ENCODE measurements around the gene CDC5L. TPM values are rescaled to one million over a fixed set of nuclear protein-coding genes. Genes with fewer than 3 reads are reported as not detected.

CDC5L gene
- total and polyA plus RNA-seq, 3 donors from 2014 or later: 19.7 to 20.5 (median 20.3) TPM

GRCh38 chr6:44495036-44495901, 107.8 kb downstream of the CDC5L start:
- no peak for DNase-seq
- intact Hi-C loops (cut with DNase I; ENCODE audit: low total_unique reads): no loop called here

GRCh38 chr6:44496665-44497369, 109.3 kb downstream of the CDC5L start:
- WGBS, 2 donors: 65 to 76% methylated on average over 8 to 9 of the region's 9 CpGs
- TF ChIP-seq POLR2A (IDR thresholded peaks at IDR 0.05) (no peak), CTCF (IDR thresholded peaks at IDR 0.05) (no peak)
- Histone ChIP-seq H3K9me3 (no peaks in the 10 kb centered on the region), H3K36me3 (ENCODE audit: low read depth, missing control alignments) (no peaks in the 10 kb centered on the region), H3K27me3 (no peaks in the 10 kb centered on the region), H3K4me3 (no peak overlapping the region), H3K27ac (no peak overlapping the region), H3K4me1 (no peaks in the 10 kb centered on the region)
- intact Hi-C loops (cut with DNase I; ENCODE audit: low total_unique reads): no loop called here
- no peak for DNase-seq

More at GRCh38 chr6:44495036-44495901, 107.8 kb downstream of the CDC5L start:
- Histone ChIP-seq H3K4me3 (no peak overlapping the region), H3K4me1 (no peaks in the 10 kb centered on the region), H3K36me3 (ENCODE audit: low read depth, missing control alignments) (no peaks in the 10 kb centered on the region), H3K27ac (no peak overlapping the region), H3K9me3 (no peaks in the 10 kb centered on the region), H3K27me3 (no peaks in the 10 kb centered on the region)
- WGBS, 2 donors: 85 to 87% methylated on average over 14 to 16 of the region's 16 CpGs
- TF ChIP-seq CTCF (IDR thresholded peaks at IDR 0.05) (no peak), POLR2A (IDR thresholded peaks at IDR 0.05) (no peak)

GRCh38 chr6:44497807-44498206, 110.3 kb downstream of the CDC5L start:
- Histone ChIP-seq H3K27ac (no peak overlapping the region), H3K4me1 (no peaks in the 10 kb centered on the region), H3K27me3 (no peaks in the 10 kb centered on the region), H3K4me3 (no peak overlapping the region), H3K36me3 (ENCODE audit: low read depth, missing control alignments) (no peaks in the 10 kb centered on the region), H3K9me3 (no peaks in the 10 kb centered on the region)
- DNase-seq: no peak
- intact Hi-C loops (cut with DNase I; ENCODE audit: low total_unique reads): no loop called here
- TF ChIP-seq POLR2A (IDR thresholded peaks at IDR 0.05): no peak
- WGBS, 2 donors: 89 to 94% methylated on average over 5 of the region's 5 CpGs

GRCh38 chr6:44498436-44498835, 110.9 kb downstream of the CDC5L start:
- Histone ChIP-seq H3K36me3 (ENCODE audit: low read depth, missing control alignments) (no peaks in the 10 kb centered on the region), H3K27me3 (no peaks in the 10 kb centered on the region), H3K27ac (no peak overlapping the region), H3K9me3 (no peaks in the 10 kb centered on the region), H3K4me3 (no peak overlapping the region), H3K4me1 (no peaks in the 10 kb centered on the region)
- 80 to 89% methylated on average over 3 to 5 of the region's 5 CpGs for WGBS, 2 donors
- DNase-seq: no peak
- no peak for TF ChIP-seq POLR2A (IDR thresholded peaks at IDR 0.05)
- no peak for TF ChIP-seq CTCF (IDR thresholded peaks at IDR 0.05)
- intact Hi-C loops (cut with DNase I; ENCODE audit: low total_unique reads): no loop called here

- Histone ChIP-seq H3K27ac (no peak overlapping the region), H3K27me3 (no peaks in the 10 kb centered on the region), H3K9me3 (no peaks in the 10 kb centered on the region), H3K4me1 (peaks cover 3% of the 10 kb centered on the region), H3K36me3 (ENCODE audit: low read depth, missing control alignments) (no peaks in the 10 kb centered on the region), H3K4me3 (no peak overlapping the region)
- no peak for DNase-seq
- intact Hi-C loops (cut with DNase I; ENCODE audit: low total_unique reads): no loop called here
- 85 to 89% methylated on average over 5 of the region's 5 CpGs for WGBS, 2 donors
- TF ChIP-seq CTCF (IDR thresholded peaks at IDR 0.05): no peak
- no peak for TF ChIP-seq POLR2A (IDR thresholded peaks at IDR 0.05)
Observed at GRCh38 chr6:44499609-44500008, 112.1 kb downstream of the CDC5L start.
